ENCODE data around the gene NFYC.

NFYC gene

GRCh38 chr1:40808002-40808401 is 116.5 kb downstream of the NFYC start:
- H3K9me3 Mint-ChIP-seq: no peaks in the 10 kb centered on the region
- H3K36me3 Mint-ChIP-seq: no peaks in the 10 kb centered on the region
- H3K4me3 Mint-ChIP-seq: no peak overlapping the region
- CTCF ChIA-PET: interaction anchor here (0.6 to 1.7 kb wide), 3 partner anchors 10 to 41 kb away, joined by 3 read pairs; no protein-coding TSS in a partner anchor
- H3K4me1 Mint-ChIP-seq: peaks cover 24% of the 10 kb centered on the region
- H3K27me3 Mint-ChIP-seq: peaks cover 60% of the 10 kb centered on the region
- H3K27ac Mint-ChIP-seq: peak overlapping the region; percentile 11
- DNase-seq: no peak

- CTCF ChIA-PET: interaction anchor here (0.6 to 0.8 kb wide), 2 partner anchors 33 to 40 kb away, joined by 3 read pairs; no protein-coding TSS in a partner anchor
- peaks cover 22% of the 10 kb centered on the region for H3K4me1 Mint-ChIP-seq
- peaks cover 61% of the 10 kb centered on the region for H3K27me3 Mint-ChIP-seq
- no peaks in the 10 kb centered on the region for H3K9me3 Mint-ChIP-seq
- no peak for DNase-seq
- H3K27ac Mint-ChIP-seq: peak overlapping the region; percentile 11
- no peak overlapping the region for H3K4me3 Mint-ChIP-seq
- no peaks in the 10 kb centered on the region for H3K36me3 Mint-ChIP-seq
Measured at GRCh38 chr1:40808444-40808843, 116.9 kb downstream of the NFYC start.

DNA sequence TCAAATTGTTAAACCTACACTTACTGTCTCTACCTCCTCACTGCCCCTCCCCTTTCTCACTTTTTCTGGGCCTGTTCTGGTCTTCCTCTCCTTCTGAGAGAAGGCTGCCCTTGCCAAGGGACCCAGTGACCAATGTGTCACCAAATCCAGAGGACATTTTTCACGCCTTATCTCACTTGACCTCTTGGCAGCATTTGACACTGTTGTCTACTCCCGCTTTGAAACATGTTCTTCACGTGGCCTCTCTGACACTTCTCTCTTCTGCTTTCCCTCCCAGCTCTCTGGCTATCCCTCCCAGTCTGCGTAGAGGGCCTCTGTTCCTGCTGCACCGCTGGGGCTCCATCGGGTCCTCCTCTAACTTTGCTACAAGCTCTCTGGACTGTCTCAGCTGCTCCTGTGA is 117.4 kb downstream of the NFYC start:
- no peak for DNase-seq
- H3K9me3 Mint-ChIP-seq: no peaks in the 10 kb centered on the region
- no peak overlapping the region for H3K4me3 Mint-ChIP-seq
- peaks cover 57% of the 10 kb centered on the region for H3K27me3 Mint-ChIP-seq
- H3K4me1 Mint-ChIP-seq: peaks cover 19% of the 10 kb centered on the region
- CTCF ChIA-PET: interaction anchor here (0.7 to 3.0 kb wide), 3 partner anchors 12 to 40 kb away, joined by 3 to 13 read pairs (median 3); no protein-coding TSS in a partner anchor
- H3K27ac Mint-ChIP-seq: peak overlapping the region; percentile 8
- H3K36me3 Mint-ChIP-seq: no peaks in the 10 kb centered on the region

DNA sequence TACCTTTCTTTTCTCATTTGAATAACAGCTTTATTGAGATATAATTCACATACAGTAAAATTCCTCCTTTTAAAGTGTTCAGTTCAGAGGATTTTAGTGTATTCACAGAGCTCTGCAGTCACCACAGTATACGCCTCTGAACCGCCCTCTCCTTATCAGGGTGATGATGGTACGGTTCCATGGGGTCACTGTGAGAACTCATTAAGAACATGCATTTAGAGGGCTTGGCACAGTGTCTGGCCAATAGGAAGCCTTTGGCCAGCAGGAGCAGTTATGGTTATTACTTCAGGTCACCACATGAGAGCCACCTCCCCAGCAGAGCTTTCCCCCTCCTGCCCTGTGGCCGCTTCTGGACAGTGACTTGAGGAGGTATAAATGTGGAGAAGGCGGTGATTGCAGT is 119.4 kb downstream of the NFYC start:
- Mint-ChIP-seq H3K4me1 (peaks cover 19% of the 10 kb centered on the region), H3K27me3 (peaks cover 60% of the 10 kb centered on the region), H3K4me3 (no peak overlapping the region), H3K36me3 (no peaks in the 10 kb centered on the region), H3K27ac (no peak overlapping the region), H3K9me3 (no peaks in the 10 kb centered on the region)
- DNase-seq: no peak
- CTCF ChIA-PET: interaction anchor here (0.9 to 3.0 kb wide), 3 partner anchors 25 to 38 kb away, joined by 3 to 13 read pairs (median 4); no protein-coding TSS in a partner anchor

DNA sequence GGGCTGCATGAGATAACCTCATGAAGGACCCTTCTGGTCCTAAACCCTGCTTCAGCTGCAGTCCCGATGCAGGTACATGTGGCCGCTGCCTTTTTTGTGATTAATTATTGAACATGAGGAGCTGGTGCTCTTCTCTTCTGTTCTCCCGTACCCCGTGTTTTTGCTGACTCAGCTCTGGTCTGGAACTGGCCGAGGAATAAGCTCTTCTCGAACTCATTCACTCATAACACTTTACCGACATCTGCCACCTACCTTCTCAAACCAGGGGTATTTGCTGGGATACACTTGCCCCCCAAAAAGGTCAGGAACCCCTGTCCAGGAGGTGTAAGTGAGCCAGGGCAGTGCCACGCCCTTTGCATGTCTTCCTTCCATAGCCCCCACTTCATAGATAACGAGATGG is 123.9 kb downstream of the NFYC start:
- Mint-ChIP-seq H3K27me3 (peaks cover 69% of the 10 kb centered on the region), H3K36me3 (no peaks in the 10 kb centered on the region), H3K9me3 (no peaks in the 10 kb centered on the region), H3K4me3 (no peak overlapping the region), H3K4me1 (peaks cover 23% of the 10 kb centered on the region), H3K27ac (no peak overlapping the region)
- CTCF ChIA-PET: interaction anchor here (0.8 kb wide), 1 partner anchor 12 kb away, joined by 3 read pairs; no protein-coding TSS in a partner anchor
- no peak for DNase-seq

GRCh38 chr1:40817791-40818263 is 126.3 kb downstream of the NFYC start:
- Mint-ChIP-seq H3K36me3 (no peaks in the 10 kb centered on the region), H3K9me3 (no peaks in the 10 kb centered on the region), H3K4me1 (peaks cover 22% of the 10 kb centered on the region), H3K27ac (peak overlapping the region; percentile 83), H3K4me3 (peak overlapping the region; percentile 72), H3K27me3 (peaks cover 59% of the 10 kb centered on the region)
- no peak for DNase-seq
- CTCF ChIA-PET: no interaction called here

DNA sequence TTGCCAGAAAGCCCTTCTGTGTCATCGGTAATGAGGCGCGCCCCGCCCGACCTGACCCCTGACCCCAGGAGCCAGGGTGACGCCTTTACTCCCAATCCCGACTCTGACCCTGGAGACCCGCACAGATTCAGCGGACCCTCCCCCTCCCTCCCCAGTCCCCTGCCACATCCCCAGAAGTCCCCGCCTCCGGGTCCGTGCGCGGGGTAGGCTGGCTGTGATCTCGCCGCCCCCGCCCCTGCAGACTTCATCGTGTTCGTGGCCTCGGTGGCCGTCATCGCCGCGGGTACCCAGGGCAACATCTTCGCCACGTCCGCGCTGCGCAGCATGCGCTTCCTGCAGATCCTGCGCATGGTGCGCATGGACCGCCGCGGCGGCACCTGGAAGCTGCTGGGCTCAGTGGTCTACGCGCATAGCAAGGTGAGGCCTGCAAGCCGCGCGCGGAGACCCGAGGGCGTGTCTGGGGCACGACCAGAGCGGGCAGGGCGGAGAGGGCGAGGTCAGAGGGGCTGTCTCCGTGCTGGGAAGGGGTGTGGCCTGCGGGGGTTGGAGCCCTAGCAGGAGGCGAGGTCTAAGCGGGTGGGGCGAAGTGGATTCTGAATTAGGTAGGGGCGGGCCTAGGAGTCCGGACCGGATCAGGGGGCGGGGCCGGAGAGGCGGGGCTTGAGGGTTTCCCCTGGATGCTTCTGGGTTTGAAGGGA is 126.9 kb downstream of the NFYC start:
- Mint-ChIP-seq H3K27me3 (peaks cover 53% of the 10 kb centered on the region), H3K4me1 (peaks cover 22% of the 10 kb centered on the region), H3K4me3 (peak overlapping the region; percentile 72), H3K36me3 (no peaks in the 10 kb centered on the region), H3K27ac (peak overlapping the region; percentile 83), H3K9me3 (no peaks in the 10 kb centered on the region)
- CTCF ChIA-PET: no interaction called here
- DNase-seq: peak; percentile 94

- CTCF ChIA-PET: no interaction called here
- no peaks in the 10 kb centered on the region for H3K9me3 Mint-ChIP-seq
- H3K27me3 Mint-ChIP-seq: peaks cover 52% of the 10 kb centered on the region
- no peak overlapping the region for H3K27ac Mint-ChIP-seq
- H3K4me1 Mint-ChIP-seq: peaks cover 22% of the 10 kb centered on the region
- H3K36me3 Mint-ChIP-seq: no peaks in the 10 kb centered on the region
- H3K4me3 Mint-ChIP-seq: peak overlapping the region; percentile 49
- DNase-seq: no peak
Measured at GRCh38 chr1:40819101-40819500, 127.6 kb downstream of the NFYC start.

GRCh38 chr1:40820251-40820797 is 128.8 kb downstream of the NFYC start:
- no peaks in the 10 kb centered on the region for H3K9me3 Mint-ChIP-seq
- H3K4me1 Mint-ChIP-seq: peaks cover 29% of the 10 kb centered on the region
- no peak for DNase-seq
- H3K4me3 Mint-ChIP-seq: no peak overlapping the region
- CTCF ChIA-PET: no interaction called here
- peaks cover 48% of the 10 kb centered on the region for H3K27me3 Mint-ChIP-seq
- H3K27ac Mint-ChIP-seq: no peak overlapping the region
- H3K36me3 Mint-ChIP-seq: no peaks in the 10 kb centered on the region

All from activated naive CD4-positive, alpha-beta T cell treated with anti-CD3 and anti-CD28 coated beads, Interleukin-2, amount 10 ng/mL, durations not matched to agents 7 days and 5 days (primary cell).